Skin of body (tissue), 2 donors: ENCODE data around the gene ELK3. TPM values are rescaled to one million over a fixed set of nuclear protein-coding genes. Genes with fewer than 3 reads are reported as not detected.

Experiments used
- DNase-seq: peaks from one replicate; lab custom pipeline; 2025; lab: John Stamatoyannopoulos, UW
- total RNA-seq: library from RNA; depleted of rRNA; stranded (reverse); fragments of >200 nt; gene quantifications from one replicate; pipeline ENCODE4 v1.2.3, GENCODE V29; 2014

The ELK3 gene
- total RNA-seq, 1 donor from 2014 or later, result 15.1 TPM

DNA sequence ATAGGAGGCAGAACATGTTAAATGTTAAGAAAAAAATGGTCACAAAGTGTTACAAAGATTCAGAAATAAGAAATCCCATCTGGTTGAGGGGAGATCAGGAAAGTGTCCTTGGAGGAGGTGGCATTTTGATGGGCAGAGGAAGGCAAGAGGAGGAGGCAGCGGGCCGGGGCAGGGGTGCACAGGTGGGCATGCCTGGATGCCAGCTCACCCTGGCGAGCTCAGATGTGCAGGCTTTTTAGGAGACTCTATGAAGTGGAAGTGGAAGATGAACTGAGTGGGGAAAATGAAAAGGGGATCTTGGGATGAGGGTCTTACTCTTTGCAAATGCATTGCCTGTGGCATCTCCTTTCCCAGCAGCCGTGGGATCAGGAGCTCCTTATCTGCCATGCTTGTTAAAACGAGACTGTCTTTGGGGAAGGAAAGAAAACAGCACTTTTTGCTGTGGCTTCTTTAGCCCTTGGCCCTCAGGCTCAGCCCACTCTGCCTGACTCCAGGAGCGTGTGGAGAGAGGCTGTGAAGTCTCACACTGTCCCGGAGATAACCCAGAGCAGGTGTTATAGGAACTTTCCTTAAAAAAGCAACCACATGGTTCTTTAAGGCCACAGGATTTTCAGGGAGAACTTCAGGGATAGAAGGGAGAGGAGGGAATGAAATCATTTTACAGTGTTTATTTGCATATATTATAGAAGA lies 62.6 kb downstream of the ELK3 start:
- DNase-seq, result no peak

GRCh38 chr12:96257550-96258103 lies 63.5 kb downstream of the ELK3 start:
- DNase-seq, result no peak

GRCh38 chr12:96258104-96258961 lies 64.2 kb downstream of the ELK3 start:
- peak; percentile 64 for DNase-seq

GRCh38 chr12:96260231-96260630 lies 66.1 kb downstream of the ELK3 start:
- DNase-seq, result no peak

DNA sequence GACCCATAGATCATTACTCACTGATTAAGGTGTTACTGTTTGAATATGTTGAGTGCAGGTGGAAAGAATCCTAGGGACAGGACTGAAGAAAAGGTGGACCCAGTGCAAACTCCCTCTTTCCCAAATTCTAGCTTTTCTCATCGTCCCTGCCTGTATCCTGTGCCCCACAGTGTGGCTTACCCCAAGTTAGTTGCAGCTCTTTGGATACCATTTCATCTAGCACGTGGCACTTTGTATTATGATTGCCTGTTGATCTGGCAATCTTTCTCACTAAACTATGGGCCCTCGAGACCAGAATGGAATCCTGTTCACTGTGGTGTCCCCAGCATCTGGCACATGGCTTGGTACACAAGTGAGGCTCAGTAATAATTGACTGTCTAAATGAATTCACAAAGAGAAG lies 66.5 kb downstream of the ELK3 start:
- no peak for DNase-seq

GRCh38 chr12:96261557-96261956 lies 67.4 kb downstream of the ELK3 start:
- DNase-seq, result no peak

DNA sequence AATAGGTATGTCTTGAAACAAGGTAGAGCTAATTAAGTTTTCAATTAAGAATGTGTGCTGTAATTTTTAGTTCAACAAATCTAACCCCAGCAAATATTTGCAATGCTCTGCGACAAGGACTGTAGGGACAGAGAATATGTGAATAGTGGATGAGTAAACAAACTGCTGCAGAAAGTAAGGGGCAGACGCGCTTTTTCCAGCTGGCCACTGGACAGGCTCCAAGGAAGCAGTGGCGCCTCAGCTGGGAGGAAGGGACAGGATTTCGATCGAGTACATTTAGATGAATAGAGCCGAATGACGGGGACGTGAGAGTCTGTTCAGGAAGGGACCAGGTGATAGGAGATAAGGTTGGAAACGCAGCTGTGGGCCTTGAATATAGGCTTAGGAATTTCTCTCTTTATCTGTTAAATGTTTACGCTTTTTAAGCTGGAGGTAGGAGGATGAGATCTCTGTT lies 69.3 kb downstream of the ELK3 start:
- no peak for DNase-seq

- DNase-seq, result no peak
Measured at GRCh38 chr12:96265400-96265799, 71.2 kb downstream of the ELK3 start.

DNA sequence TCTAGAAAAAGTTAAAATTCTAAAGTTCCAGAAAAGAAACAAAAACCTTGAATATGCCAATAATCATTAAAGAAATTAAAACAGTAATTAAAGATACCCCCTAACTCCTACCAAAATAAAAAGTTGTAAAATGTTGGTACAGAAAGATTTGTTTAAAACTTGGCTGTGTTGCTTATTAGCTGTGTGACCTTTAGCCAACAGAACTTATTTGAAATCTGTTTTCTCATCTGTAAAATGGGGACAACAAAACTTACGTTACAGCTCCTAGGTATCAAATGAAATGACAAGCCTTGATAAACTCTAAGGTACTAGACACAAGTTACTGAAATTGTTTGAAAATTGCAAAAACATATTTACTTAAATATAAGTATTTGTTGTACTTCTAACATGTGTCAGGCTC lies 71.7 kb downstream of the ELK3 start:
- DNase-seq, result no peak

- no peak for DNase-seq
Measured at GRCh38 chr12:96266238-96266637, 72.1 kb downstream of the ELK3 start.

DNA sequence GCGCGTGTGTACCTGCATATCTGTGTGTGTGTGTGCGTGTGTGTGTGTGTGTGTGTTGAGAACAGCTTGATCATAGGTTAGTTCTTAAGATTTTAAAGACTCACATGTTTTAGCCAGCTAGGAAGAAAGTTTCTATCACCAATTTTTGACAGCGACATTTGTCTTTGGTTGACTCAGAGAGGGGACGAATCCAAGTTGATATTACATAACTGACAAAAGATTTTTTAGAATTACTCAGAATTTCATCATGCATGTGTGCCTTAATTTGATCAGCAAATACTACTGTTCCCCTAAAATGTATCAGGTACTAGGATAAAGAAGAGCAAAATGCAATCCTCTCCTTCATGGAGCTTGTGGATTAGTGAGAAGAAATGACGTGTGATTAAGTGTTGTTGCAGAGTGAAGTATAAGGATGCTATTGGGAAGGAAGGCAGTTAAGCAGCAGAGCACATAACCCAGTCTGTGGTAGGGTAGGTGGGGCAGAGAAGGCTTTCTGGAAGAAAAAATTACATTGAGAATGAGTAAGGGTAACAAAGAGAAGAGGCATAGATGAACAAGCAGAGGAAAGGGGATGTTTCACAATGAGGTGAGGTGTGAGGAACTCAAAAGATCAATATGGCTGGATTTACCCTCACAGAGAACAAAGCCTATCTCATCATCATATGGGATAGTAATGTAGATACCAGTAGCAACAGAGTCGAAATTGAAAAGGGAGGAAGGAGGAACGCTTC lies 77.5 kb downstream of the ELK3 start:
- no peak for DNase-seq

DNA sequence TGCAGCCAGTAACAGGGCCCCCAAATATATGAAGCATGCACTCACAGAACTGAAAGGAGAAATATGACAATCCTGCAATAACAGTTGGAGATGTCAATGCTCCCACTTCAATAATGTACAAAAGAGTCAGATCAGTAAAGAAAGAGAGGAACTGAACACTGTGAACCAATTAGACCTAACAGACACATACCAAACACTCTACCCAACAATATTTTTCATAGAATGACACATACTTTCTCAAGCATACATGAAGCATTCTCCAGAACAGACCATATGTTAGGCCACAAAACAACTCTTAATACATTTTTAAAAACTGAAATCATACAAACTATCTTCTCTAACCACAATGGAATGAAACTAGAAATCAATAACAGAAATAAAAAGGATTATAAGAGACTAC lies 80.2 kb downstream of the ELK3 start:
- DNase-seq, result peak; percentile 76

DNA sequence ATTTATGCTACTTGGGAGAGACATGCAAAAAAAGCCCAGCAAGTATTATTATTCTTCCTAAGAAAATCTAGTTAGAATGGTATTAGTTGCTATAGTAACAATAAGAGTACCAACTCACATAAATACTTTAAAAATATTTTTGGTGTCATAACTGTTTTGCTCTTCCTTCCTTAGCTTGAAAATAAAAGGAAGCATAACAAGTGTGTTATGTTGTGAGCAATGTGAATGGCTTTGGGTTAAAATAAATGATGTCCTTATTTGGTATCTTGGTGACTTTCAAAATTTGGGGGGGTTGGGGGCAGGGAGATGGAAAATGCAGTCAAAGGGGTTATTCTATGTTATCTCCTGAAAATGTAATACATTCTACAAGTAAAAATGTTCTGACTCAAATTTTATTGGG lies 91.0 kb downstream of the ELK3 start:
- no peak for DNase-seq

GRCh38 chr12:96289067-96289466 lies 94.9 kb downstream of the ELK3 start:
- DNase-seq, result no peak

- no peak for DNase-seq
Measured at GRCh38 chr12:96293093-96293492, 98.9 kb downstream of the ELK3 start.

DNA sequence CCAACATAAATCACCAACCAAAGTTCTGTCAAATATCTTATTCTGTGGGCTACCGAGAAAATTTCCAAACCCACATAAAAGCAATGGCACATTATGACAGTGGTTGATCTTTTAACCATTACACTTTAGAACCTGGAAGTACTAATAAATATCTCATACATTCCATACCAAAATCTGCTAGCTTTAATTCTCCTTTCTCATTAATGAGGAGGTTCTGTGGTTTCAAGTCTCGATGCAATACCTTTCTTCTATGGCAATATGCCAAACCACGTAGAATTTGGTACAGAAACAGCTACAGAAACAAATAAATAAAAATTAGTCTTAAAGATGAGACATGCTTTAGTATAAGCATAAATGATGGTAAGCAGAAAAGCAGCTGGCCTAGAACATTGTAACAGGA lies 100.7 kb downstream of the ELK3 start:
- DNase-seq, result no peak

- DNase-seq, result no peak
Measured at GRCh38 chr12:96295532-96296160, 101.5 kb downstream of the ELK3 start.

- DNase-seq, result no peak
Measured at GRCh38 chr12:96297504-96297903, 103.3 kb downstream of the ELK3 start.

DNA sequence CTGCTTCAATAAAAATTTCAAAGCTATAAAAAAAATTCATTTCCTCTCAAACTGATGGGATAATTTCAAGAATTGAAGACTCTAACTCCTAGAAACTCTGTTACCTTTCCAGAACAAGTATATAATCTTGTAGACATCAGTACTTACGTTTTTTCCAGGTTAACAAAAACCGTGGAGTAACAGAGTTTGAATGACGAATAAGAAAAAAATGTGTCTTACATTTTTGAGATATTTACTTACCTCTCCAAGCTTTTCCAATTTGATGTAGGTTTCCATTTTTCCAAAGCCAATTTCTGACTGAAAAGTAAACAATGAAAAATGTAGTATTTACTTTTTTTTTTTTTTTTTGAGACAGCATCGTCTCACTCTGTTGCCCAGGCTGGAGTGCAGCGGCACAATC lies 105.9 kb downstream of the ELK3 start:
- DNase-seq, result no peak

GRCh38 chr12:96301732-96302131 lies 107.6 kb downstream of the ELK3 start:
- no peak for DNase-seq

DNA sequence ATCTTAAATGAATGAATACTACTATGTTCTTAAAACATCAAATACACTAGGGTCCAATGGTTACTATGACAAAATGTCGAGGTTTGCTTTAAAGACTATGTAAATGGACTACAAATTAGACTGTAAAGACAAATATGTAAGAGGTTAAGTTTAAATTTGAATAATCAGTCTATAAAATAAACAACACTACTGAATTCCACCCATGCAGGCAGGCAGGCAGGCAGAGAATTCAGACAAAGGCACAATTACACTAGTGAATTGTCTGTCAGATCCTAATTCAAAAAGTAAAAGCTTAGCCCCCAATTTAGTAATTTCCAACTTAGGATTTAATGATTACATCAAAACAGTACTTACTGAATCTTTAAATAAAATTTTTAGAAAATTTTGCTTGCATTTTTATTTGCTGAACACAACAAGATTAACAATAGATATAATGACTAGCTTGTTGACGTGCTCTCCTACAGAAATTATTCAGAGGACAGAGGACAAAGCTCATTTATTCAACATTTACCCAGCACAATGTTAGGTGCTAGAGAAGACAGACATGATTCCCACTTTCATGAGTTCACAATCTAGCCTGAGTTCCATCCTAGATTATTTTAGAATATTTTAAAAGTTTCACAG lies 108.6 kb downstream of the ELK3 start:
- DNase-seq, result no peak
